SU-DHL-6 (cell line): ENCODE measurements around the gene SMAD3.

ENCODE experiments used
- EZH2phosphoT487 ChIP-seq: fragments of 200-600 bp; sonication (generic), shearing (Covaris generic); conservative IDR thresholded peaks from 2 replicates; pipeline ENCODE4 v1.6.1; 2018; ENCODE audit warnings: mild to moderate bottlenecking, antibody characterized with exemption, low read length, moderate library complexity, mixed read lengths
- TF ChIP-seq, protein P1 (sequence below): fragments of 200-600 bp; sonication (generic); IDR thresholded peaks from one replicate; pipeline ENCODE4 v1.5.1; 2017; ENCODE audit warnings: antibody characterized with exemption, mild to moderate bottlenecking, low read length, moderate library complexity; ENCODE audit not compliant: insufficient read depth, poor library complexity, severe bottlenecking

DNA sequence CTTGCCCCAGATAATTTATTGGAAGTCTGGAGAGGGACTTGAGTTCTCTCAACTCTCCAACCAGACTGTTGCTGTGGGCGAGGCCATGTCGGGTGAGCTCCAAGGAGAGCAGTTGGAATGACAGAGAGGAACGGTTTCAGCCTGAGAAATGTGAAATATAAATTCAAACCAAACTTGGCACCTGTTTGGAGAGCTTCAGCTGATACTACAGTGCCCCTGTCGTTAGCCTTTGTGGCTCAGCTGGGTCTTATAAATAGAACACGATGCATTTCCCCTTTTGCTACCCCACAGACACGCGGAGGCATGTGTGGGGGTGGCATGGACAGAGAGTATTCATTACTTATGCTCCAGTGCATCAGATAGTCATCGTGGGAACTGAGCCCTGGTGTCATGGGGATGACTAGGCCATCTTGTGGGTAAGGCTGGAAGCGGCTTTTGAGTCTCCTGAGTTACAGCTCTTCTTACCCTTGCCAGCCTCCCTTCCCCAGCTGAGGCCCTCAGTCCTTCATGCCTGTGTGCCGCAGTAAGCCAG lies 15.6 kb downstream of the SMAD3 start:
- TF ChIP-seq, protein P1, sequence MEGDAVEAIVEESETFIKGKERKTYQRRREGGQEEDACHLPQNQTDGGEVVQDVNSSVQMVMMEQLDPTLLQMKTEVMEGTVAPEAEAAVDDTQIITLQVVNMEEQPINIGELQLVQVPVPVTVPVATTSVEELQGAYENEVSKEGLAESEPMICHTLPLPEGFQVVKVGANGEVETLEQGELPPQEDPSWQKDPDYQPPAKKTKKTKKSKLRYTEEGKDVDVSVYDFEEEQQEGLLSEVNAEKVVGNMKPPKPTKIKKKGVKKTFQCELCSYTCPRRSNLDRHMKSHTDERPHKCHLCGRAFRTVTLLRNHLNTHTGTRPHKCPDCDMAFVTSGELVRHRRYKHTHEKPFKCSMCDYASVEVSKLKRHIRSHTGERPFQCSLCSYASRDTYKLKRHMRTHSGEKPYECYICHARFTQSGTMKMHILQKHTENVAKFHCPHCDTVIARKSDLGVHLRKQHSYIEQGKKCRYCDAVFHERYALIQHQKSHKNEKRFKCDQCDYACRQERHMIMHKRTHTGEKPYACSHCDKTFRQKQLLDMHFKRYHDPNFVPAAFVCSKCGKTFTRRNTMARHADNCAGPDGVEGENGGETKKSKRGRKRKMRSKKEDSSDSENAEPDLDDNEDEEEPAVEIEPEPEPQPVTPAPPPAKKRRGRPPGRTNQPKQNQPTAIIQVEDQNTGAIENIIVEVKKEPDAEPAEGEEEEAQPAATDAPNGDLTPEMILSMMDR: peak; percentile 54
- TF ChIP-seq EZH2phosphoT487: no peak
